ENCODE results near the gene GRIN2A. TPM values are rescaled to one million over a fixed set of nuclear protein-coding genes. Genes with fewer than 3 reads are reported as not detected.

GRIN2A gene
- total RNA-seq, 4 donors from 2014 or later, result 0.19 to 0.56 (median 0.35) TPM

GRCh38 chr16:10205688-10206087 is 23.5 kb upstream of the GRIN2A start:
- no peak for DNase-seq
- 73 to 79% methylated on average over 6 to 7 of the region's 7 CpGs for WGBS, 2 donors
- H3K27ac ChIP-seq, result no peak overlapping the region
- H3K9me3 ChIP-seq, result peaks cover 0 to 9% (median 0%) of the 10 kb centered on the region in 3 donors
- intact Hi-C loops (cut with DNase I), result no loop called here
- H3K4me1 ChIP-seq, result no peaks in the 10 kb centered on the region
- H3K4me3 ChIP-seq, result no peak overlapping the region
- peaks cover 0 to 9% (median 0%) of the 10 kb centered on the region in 4 donors for H3K27me3 ChIP-seq
- no peak for TF ChIP-seq CTCF (IDR thresholded peaks at IDR 0.05)
- no peak for TF ChIP-seq POLR2A (IDR thresholded peaks at IDR 0.05)
- no peaks in the 10 kb centered on the region for H3K36me3 ChIP-seq

GRCh38 chr16:10202649-10203048 is 20.4 kb upstream of the GRIN2A start:
- intact Hi-C loops (cut with DNase I), result no loop called here
- no peaks in the 10 kb centered on the region for H3K36me3 ChIP-seq
- no peaks in the 10 kb centered on the region for H3K4me1 ChIP-seq
- H3K27ac ChIP-seq, result no peak overlapping the region
- no peak overlapping the region for H3K4me3 ChIP-seq
- peaks cover 0 to 9% (median 0%) of the 10 kb centered on the region in 3 donors for H3K9me3 ChIP-seq
- H3K27me3 ChIP-seq, result peaks cover 0 to 9% (median 0%) of the 10 kb centered on the region in 4 donors
- WGBS, 2 donors, result 100% methylated on average over 1 of the region's 1 CpG; no CpG with 5 or more reads in 1 of the 2 donors
- TF ChIP-seq CTCF (IDR thresholded peaks at IDR 0.05), result no peak
- TF ChIP-seq POLR2A (IDR thresholded peaks at IDR 0.05), result no peak
- DNase-seq, result no peak

GRCh38 chr16:10200637-10201586 is 18.7 kb upstream of the GRIN2A start:
- TF ChIP-seq POLR2A (IDR thresholded peaks at IDR 0.05) (no peak), CTCF (IDR thresholded peaks at IDR 0.05) (no peak)
- no peak overlapping the region for H3K27ac ChIP-seq
- H3K9me3 ChIP-seq, result peaks cover 0 to 9% (median 0%) of the 10 kb centered on the region in 3 donors
- no peaks in the 10 kb centered on the region for H3K36me3 ChIP-seq
- H3K4me1 ChIP-seq, result no peaks in the 10 kb centered on the region
- 64 to 78% methylated on average over 8 to 9 of the region's 9 CpGs for WGBS, 2 donors
- no peak for DNase-seq
- intact Hi-C loops (cut with DNase I), result no loop called here
- H3K27me3 ChIP-seq, result peaks cover 0 to 9% (median 0%) of the 10 kb centered on the region in 4 donors
- H3K4me3 ChIP-seq, result no peak overlapping the region

GRCh38 chr16:10196999-10197398 is 14.8 kb upstream of the GRIN2A start:
- intact Hi-C loops (cut with DNase I), result no loop called here
- H3K27ac ChIP-seq, result no peak overlapping the region
- no peaks in the 10 kb centered on the region for H3K9me3 ChIP-seq
- no peaks in the 10 kb centered on the region for H3K27me3 ChIP-seq
- DNase-seq, result no peak
- no peak overlapping the region for H3K4me3 ChIP-seq
- no peak for TF ChIP-seq CTCF (IDR thresholded peaks at IDR 0.05)
- TF ChIP-seq POLR2A (IDR thresholded peaks at IDR 0.05), result no peak
- H3K36me3 ChIP-seq, result no peaks in the 10 kb centered on the region
- 43 to 69% methylated on average over 2 of the region's 2 CpGs for WGBS, 2 donors
- H3K4me1 ChIP-seq, result no peaks in the 10 kb centered on the region

- DNase-seq, result no peak
- Histone ChIP-seq H3K4me1 (no peaks in the 10 kb centered on the region), H3K9me3 (no peaks in the 10 kb centered on the region), H3K27ac (no peak overlapping the region), H3K27me3 (no peaks in the 10 kb centered on the region), H3K36me3 (no peaks in the 10 kb centered on the region), H3K4me3 (no peak overlapping the region)
- intact Hi-C loops (cut with DNase I), result no loop called here
- 79 to 81% methylated on average over 2 of the region's 2 CpGs for WGBS, 2 donors
- TF ChIP-seq CTCF (IDR thresholded peaks at IDR 0.05) (no peak), POLR2A (IDR thresholded peaks at IDR 0.05) (no peak)
These were observed 8.9 kb upstream of the GRIN2A start for GRCh38 chr16:10191096-10191495.
